Stimulated activated CD8-positive, alpha-beta memory T cell treated with anti-CD3 and anti-CD28 coated beads, Interleukin-7, amount 100 ng/mL, for 4 hours (primary cell): ENCODE data around the gene BEGAIN.
"Not testable (repeated sequence)": the region's sequence is repeated elsewhere in the genome, so short reads cannot be mapped to it uniquely, and the experiment has no call there.

Experiments used
- DNase-seq, 2 donors: peaks; one replicate each; pipeline ENCODE4 v3.0.0-alpha.2; 2020; ENCODE audit warnings: low read depth in 2 of 2

The BEGAIN gene

GRCh38 chr14:100523131-100523842 lies 63.9 kb downstream of the BEGAIN start:
- no peak for DNase-seq

DNA sequence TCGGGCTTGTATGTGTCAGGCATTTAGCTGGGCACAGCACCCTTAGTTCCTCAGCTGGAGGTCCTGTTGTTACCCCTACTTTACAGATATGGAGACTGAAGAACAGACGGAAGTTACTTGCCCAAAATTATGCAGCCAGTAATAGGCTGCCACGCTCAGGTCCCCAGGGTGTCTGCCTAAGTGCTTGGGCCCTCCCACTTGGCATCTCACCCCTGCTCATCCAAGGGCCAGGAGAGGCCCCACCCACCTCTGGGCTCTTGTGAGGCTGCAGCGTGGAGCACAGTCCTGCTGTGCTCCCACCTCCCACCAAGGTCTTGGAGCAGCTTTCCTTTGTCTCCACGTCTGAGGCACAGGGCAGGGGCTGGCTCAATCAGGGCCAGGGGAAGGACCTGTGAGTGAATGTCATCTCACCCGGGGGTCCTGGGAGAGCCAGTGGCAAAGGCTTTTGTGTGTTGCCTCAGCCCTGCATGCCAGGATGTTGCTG lies 64.6 kb downstream of the BEGAIN start:
- DNase-seq: no peak

DNA sequence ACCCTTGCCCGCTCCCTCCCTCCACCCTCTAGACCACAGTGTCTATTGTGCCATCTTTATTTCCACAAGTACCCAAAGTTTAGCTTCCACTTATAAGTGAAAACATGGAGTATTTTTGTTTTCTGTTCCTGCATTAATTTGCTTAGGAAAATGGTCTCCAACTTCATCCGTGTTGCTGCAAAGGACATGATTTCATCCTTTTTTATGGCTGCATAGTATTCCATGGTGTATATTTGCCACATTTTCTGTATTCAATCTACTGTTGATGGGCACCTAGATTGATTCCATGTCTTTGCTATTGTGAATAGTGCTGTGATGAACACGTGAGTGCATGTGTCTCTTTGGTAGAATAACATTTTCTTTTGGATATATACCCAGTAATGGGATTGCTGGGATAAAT lies 81.2 kb downstream of the BEGAIN start:
- DNase-seq: not testable (repeated sequence)

- no peak for DNase-seq
Observed at GRCh38 chr14:100504372-100505078, 82.7 kb downstream of the BEGAIN start.

DNA sequence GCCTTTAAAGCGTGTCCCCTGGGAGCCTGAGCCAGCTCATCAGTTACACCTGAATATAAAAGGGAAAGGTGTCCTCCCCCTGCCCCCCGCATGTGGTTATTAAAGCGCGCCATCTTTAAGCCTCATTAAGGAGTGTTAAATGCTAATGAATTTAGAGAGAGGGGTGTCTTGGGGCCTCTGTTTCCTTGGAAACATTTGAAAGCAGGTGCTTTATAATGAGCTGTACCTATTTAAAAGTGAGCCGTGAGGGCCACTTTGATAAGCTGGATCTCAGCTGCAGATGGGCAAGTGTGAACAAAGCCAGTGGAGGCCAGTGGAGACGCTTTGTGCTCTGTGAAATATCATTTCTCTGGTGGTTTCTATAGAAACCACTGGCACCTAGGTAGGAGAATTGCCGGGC lies 84.0 kb downstream of the BEGAIN start:
- DNase-seq: no peak

GRCh38 chr14:100502622-100503220 lies 84.5 kb downstream of the BEGAIN start:
- DNase-seq: no peak

- no peak for DNase-seq
Observed at GRCh38 chr14:100500128-100500527, 87.1 kb downstream of the BEGAIN start.

DNA sequence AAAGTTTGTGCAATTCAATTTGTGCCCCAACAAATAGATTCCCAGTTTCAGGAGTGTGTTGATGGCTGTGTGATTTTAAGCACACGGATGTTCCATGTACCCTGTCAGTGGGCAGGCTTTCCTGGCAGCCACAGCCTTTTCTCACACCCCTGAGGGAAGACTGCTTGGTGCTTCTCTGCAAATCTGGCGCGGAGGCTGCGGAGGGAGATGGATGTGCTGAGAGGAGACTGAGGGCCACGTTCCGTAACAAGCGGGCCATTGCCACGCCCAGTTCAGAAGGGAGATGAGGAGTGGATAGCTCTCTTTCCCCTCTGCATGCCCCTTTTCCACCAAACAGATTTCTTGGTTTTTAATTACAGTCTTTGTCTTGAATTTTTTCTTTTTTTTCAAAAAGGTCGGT lies 89.1 kb downstream of the BEGAIN start:
- no peak for DNase-seq

GRCh38 chr14:100495917-100496316 lies 91.3 kb downstream of the BEGAIN start:
- DNase-seq: no peak

DNA sequence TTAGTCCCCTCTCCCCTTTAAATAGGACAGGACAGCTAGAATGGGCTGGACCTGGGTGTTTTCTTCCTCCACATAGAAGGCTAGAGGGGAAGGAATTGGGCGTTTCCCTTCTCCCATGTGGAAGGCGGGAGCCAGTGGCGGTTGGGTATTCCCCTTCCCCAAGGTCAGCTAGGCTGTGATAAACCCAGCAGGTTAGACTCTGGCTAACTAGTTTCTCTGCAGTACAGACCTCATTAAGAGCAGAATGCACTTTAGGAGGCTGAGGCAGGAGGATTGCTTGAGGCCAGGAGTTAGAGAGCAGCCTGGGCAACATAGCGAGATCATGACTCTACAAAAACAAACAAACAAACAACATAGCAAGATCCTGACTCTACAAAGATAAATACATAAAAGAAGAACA lies 92.6 kb downstream of the BEGAIN start:
- no peak for DNase-seq

DNA sequence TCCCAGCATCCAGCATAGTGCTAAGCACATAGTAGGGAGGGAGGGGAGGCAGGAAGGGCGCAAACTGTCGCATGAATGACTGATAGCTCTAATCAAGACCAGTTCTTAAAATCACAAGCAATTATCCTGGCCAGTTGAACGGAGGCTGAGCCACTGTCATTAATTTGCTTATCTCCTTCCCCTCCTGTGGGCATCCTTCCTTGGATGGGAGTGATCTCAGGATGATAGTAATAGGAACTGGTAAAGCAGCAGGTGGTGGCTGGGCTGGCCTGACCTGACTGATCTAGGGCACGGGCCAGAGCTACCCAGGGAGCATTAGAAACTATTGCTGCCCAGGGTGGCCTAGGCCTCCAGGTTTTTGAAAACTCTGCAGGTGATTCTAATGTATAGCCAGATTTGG lies 97.0 kb downstream of the BEGAIN start:
- DNase-seq: no peak

DNA sequence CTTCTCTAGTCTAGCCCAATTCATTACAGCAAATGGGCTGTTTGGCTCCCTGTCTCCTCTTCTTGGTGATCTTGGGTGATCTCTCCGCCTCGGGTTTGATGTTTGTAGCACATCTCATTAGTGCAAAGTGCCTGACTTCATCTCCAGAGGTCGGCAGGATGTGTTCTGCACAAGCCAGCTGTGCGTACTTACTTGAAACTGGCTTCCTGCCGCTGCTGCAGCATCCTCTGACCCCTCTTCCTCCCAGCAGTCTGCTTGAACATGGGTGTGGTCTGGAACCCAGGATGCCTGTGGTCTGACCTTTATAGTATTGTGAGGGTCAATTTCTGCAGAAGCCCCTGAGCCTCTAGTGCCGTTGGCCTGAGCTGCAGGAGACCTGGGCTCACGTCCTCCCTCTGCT lies 99.2 kb downstream of the BEGAIN start:
- DNase-seq: no peak

- no peak for DNase-seq
Observed at GRCh38 chr14:100487304-100487703, 99.9 kb downstream of the BEGAIN start.
